Measurements from ENCODE around the gene HAUS8. TPM values are rescaled to one million over a fixed set of nuclear protein-coding genes. Genes with fewer than 3 reads are reported as not detected.
"Not testable (repeated sequence)": the region's sequence is repeated elsewhere in the genome, so short reads cannot be mapped to it uniquely, and the experiment has no call there.

Gene HAUS8
- total and polyA plus RNA-seq, 2 of the 13 experiments (the other 11 are each of a cell fraction or from before 2014, with no cell fraction given) = 7.8 to 17.5 TPM

DNA sequence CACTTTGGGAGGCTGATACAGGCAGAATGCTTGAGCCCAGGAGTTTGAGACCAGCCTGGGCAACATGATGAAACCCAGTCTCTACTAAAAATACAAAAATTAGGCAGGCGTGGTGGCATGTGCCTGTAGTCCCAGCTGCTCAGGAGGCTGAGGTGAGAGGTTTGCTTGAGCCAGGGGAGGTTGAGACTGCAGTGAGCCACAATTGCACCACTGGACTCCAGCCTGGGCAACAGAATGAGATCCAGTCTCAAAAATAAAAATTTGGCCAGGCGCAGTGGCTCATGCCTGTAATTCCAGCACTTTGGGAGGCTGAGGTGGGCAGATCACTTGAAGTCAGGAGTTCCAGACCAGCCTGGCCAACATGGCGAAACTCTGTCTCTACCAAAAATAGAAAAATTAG lies 19.4 kb upstream of the HAUS8 start:
- H3K9me3 ChIP-seq (ENCODE audit: low read length); H2AFZ ChIP-seq (ENCODE audit: low read length); H4K20me1 ChIP-seq (ENCODE audit: insufficient read depth, low read length); FAIRE-seq; H3K4me2 ChIP-seq (ENCODE audit: low read depth, low read length); DNase-seq (ENCODE audit: low spot score); H3K9ac ChIP-seq (ENCODE audit: insufficient read depth, low read depth, low read length); intact Hi-C loops (cut with micrococcal nuclease; ENCODE audit: unreplicated experiment); H3K36me3 ChIP-seq (replicated peaks in 1 of 2; ENCODE audit: control insufficient read depth in 1 of 2, insufficient read depth in 2 of 2, low read length in 2 of 2); H3K4me3 ChIP-seq (replicated peaks in 1 of 3; ENCODE audit: insufficient read depth in 1 of 3, low read depth in 2 of 3, low read length in 3 of 3); POLR2A ChIA-PET; H3K27ac ChIP-seq (ENCODE audit: extremely low read length, insufficient read depth, low read length); CTCF ChIA-PET (ENCODE audit: low intra/inter-chr PET ratio, low total read pairs); in situ Hi-C loops (cut with HindIII; ENCODE audit: extremely low pct_ligation_motif_present, low pct_unique_long_range_greater_than_20kb); H3K27me3 ChIP-seq (ENCODE audit: control insufficient read depth in 1 of 2, insufficient read depth in 2 of 2, low read length in 2 of 2); ATAC-seq; BruUV-seq (replicated peaks): not testable (repeated sequence)
- peaks cover 42% of the 10 kb centered on the region for H3K4me1 ChIP-seq (ENCODE audit: insufficient read depth, low read length)
- WGBS (ENCODE audit: low lambda C conversion rate) = 88% methylated on average over 2 of the region's 3 CpGs
- H3K79me2 ChIP-seq (ENCODE audit: insufficient read depth, low read length) = peaks cover 30% of the 10 kb centered on the region

DNA sequence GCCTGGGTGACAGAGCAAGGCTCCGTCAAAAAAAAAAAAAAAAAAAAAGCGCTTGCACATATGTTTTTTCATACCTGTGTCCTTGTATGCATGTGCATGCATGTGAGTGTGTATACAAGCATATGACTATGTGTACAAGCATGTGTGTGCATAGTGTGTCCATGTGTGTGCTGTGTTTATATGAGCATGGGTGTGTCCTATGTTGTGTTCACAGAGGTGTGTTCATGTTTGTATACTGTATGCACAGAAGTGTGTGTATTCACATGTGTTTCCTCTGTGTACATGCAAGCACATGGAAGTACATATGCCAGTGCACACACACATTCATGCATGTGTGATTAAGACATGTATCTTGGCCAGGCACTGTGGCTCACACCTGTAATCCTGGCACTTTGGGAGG lies 17.4 kb upstream of the HAUS8 start:
- FAIRE-seq = no peak
- no TSS peak for BruUV-seq (replicated peaks)
- ATAC-seq = no peak
- DNase-seq (ENCODE audit: low spot score) = no peak
- intact Hi-C loops (cut with micrococcal nuclease; ENCODE audit: unreplicated experiment) = no loop called here
- Histone ChIP-seq H3K79me2 (ENCODE audit: insufficient read depth, low read length) (peaks cover 23% of the 10 kb centered on the region), H3K4me2 (ENCODE audit: low read depth, low read length) (no peak overlapping the region), H3K4me3 (replicated peaks in 1 of 3; ENCODE audit: insufficient read depth in 1 of 3, low read depth in 2 of 3, low read length in 3 of 3) (no peak overlapping the region), H3K36me3 (replicated peaks in 1 of 2; ENCODE audit: control insufficient read depth in 1 of 2, insufficient read depth in 2 of 2, low read length in 2 of 2) (peaks cover 0 to 3% of the 10 kb centered on the region in 2 experiments; a peak in 1 of 5 replicates), H3K4me1 (ENCODE audit: insufficient read depth, low read length) (peaks cover 23% of the 10 kb centered on the region), H4K20me1 (ENCODE audit: insufficient read depth, low read length) (no peaks in the 10 kb centered on the region), H3K9me3 (ENCODE audit: low read length) (no peaks in the 10 kb centered on the region), H2AFZ (ENCODE audit: low read length) (no peak overlapping the region), H3K27me3 (ENCODE audit: control insufficient read depth in 1 of 2, insufficient read depth in 2 of 2, low read length in 2 of 2) (no peaks in the 10 kb centered on the region), H3K27ac (ENCODE audit: extremely low read length, insufficient read depth, low read length) (no peak overlapping the region), H3K9ac (ENCODE audit: insufficient read depth, low read depth, low read length) (no peak overlapping the region)
- in situ Hi-C loops (cut with HindIII; ENCODE audit: extremely low pct_ligation_motif_present, low pct_unique_long_range_greater_than_20kb) = no loop called here
- ChIA-PET CTCF (ENCODE audit: low intra/inter-chr PET ratio, low total read pairs) (no interaction called here), POLR2A (no interaction called here)
- 93% methylated on average over 2 of the region's 2 CpGs for WGBS (ENCODE audit: low lambda C conversion rate)
- TF ChIP-seq NRL (CRISPR knock-in tag; IDR thresholded peaks at IDR 0.05; ENCODE audit: borderline replicate concordance) = no peak
- no peak for TF ChIP-seq ZBTB49 (CRISPR knock-in tag; IDR thresholded peaks at IDR 0.05; ENCODE audit: borderline replicate concordance)
- TF ChIP-seq ZBTB21 (CRISPR knock-in tag; IDR thresholded peaks at IDR 0.05) = no peak
- no peak for TF ChIP-seq ZZZ3 (CRISPR knock-in tag; IDR thresholded peaks at IDR 0.05; ENCODE audit: borderline replicate concordance)
- TF ChIP-seq, protein P1, sequence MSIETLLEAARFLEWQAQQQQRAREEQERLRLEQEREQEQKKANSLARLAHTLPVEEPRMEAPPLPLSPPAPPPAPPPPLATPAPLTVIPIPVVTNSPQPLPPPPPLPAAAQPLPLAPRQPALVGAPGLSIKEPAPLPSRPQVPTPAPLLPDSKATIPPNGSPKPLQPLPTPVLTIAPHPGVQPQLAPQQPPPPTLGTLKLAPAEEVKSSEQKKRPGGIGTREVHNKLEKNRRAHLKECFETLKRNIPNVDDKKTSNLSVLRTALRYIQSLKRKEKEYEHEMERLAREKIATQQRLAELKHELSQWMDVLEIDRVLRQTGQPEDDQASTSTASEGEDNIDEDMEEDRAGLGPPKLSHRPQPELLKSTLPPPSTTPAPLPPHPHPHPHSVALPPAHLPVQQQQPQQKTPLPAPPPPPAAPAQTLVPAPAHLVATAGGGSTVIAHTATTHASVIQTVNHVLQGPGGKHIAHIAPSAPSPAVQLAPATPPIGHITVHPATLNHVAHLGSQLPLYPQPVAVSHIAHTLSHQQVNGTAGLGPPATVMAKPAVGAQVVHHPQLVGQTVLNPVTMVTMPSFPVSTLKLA (IDR thresholded peaks at IDR 0.05) = peak; percentile 71
- TF ChIP-seq, protein P2, sequence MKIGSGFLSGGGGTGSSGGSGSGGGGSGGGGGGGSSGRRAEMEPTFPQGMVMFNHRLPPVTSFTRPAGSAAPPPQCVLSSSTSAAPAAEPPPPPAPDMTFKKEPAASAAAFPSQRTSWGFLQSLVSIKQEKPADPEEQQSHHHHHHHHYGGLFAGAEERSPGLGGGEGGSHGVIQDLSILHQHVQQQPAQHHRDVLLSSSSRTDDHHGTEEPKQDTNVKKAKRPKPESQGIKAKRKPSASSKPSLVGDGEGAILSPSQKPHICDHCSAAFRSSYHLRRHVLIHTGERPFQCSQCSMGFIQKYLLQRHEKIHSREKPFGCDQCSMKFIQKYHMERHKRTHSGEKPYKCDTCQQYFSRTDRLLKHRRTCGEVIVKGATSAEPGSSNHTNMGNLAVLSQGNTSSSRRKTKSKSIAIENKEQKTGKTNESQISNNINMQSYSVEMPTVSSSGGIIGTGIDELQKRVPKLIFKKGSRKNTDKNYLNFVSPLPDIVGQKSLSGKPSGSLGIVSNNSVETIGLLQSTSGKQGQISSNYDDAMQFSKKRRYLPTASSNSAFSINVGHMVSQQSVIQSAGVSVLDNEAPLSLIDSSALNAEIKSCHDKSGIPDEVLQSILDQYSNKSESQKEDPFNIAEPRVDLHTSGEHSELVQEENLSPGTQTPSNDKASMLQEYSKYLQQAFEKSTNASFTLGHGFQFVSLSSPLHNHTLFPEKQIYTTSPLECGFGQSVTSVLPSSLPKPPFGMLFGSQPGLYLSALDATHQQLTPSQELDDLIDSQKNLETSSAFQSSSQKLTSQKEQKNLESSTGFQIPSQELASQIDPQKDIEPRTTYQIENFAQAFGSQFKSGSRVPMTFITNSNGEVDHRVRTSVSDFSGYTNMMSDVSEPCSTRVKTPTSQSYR (CRISPR knock-in tag; IDR thresholded peaks at IDR 0.05; ENCODE audit: borderline replicate concordance) = no peak
- TF ChIP-seq ZFP36 (IDR thresholded peaks at IDR 0.05; ENCODE audit: borderline replicate concordance, low read depth, low read length, partially characterized antibody) = no peak

Measured in HepG2 (cell line).